Transverse colon (tissue), 3 donors: Measurements from ENCODE around the gene RUVBL2.
"Not testable (repeated sequence)": the region's sequence is repeated elsewhere in the genome, so short reads cannot be mapped to it uniquely, and the experiment has no call there.

Experiments
- EP300 ChIP-seq: sonication (generic); formaldehyde crosslinking; IDR thresholded peaks from one replicate; pipeline ENCODE4 v1.6.1; 2017; ENCODE audit warnings: antibody characterized with exemption, low read depth
- POLR2AphosphoS5 ChIP-seq, 3 donors: sonication (generic); formaldehyde crosslinking; IDR thresholded peaks; one replicate each; pipeline ENCODE4 v1.6.1; 2016; ENCODE audit warnings: antibody characterized with exemption in 3 of 3

GRCh38 chr19:49049834-49050233, 56.1 kb downstream of the RUVBL2 start:
- TF ChIP-seq POLR2AphosphoS5 (IDR thresholded peaks at IDR 0.05); EP300: not testable (repeated sequence)
